HepG2 (cell line): ENCODE measurements around the gene ATP8B4. TPM values are rescaled to one million over a fixed set of nuclear protein-coding genes. Genes with fewer than 3 reads are reported as not detected.

Experiments
- ATAC-seq: fragments of 200-7000 bp; cut with Tn5 transposase; 3 replicates; pipeline ENCODE4 v1.9.1; 2020; ENCODE audit warnings: mild to moderate bottlenecking, moderate library complexity
- BruUV-seq: library from RNA; stranded (reverse); fragments of 400-500 nt; replicated peaks from 2 replicates; lab custom pipeline; 2021; lab: Mats Ljungman, UMichigan
- CTCF ChIA-PET: fragments of 300-600 bp; formaldehyde crosslinking; extraction: SDS; loops from one replicate; lab custom pipeline; 2021; ENCODE audit warnings: low total read pairs, inconsistent platforms, low intra/inter-chr PET ratio; lab: Yijun Ruan, JAX
- POLR2A ChIA-PET: fragments of 350-600 bp; sonication (Branson Sonifier 250); formaldehyde crosslinking; loops from one replicate; lab custom pipeline; 2020; ENCODE audit warnings: antibody characterized with exemption, inconsistent platforms; lab: Yijun Ruan, JAX
- DNase-seq: peaks from one replicate; pipeline ENCODE4 v3.0.0-alpha.2; 2015; ENCODE audit warnings: low spot score
- FAIRE-seq: peaks from 3 replicates; lab custom pipeline; 2011; peaks lifted over from hg19 to GRCh38; lab: Jason Lieb, UNC
- H2AFZ ChIP-seq: one replicate; pipeline ENCODE4 v1.6.1; 2011; ENCODE audit warnings: low read length, inconsistent platforms
- H3K27ac ChIP-seq: fragments of 300-600 bp; 3 replicates; pipeline ENCODE4 v1.8.0; 2011; ENCODE audit warnings: mixed run types, mild to moderate bottlenecking, mixed read lengths, low read length, inconsistent platforms; ENCODE audit not compliant: insufficient read depth; ENCODE audit errors: extremely low read length
- H3K27me3 ChIP-seq, 2 experiments: fragments of 200-600 bp in 1 of 2; 2 replicates in 1 of 2; 3 replicates in 1 of 2; pipeline versions ENCODE4 v1.6.0 to v1.8.0; 2011; ENCODE audit warnings: low read length in 2 of 2, mild to moderate bottlenecking in 2 of 2, moderate library complexity in 2 of 2, inconsistent platforms in 1 of 2; ENCODE audit not compliant: insufficient read depth in 2 of 2, control insufficient read depth in 1 of 2
- H3K36me3 ChIP-seq, 2 experiments: fragments of 200-600 bp in 1 of 2; replicated peaks in 1 of 2; 2 replicates in 1 of 2; 3 replicates in 1 of 2; pipeline versions ENCODE4 v1.5.1 to v1.8.0; 2011; ENCODE audit warnings: low read length in 2 of 2, inconsistent platforms in 1 of 2; ENCODE audit not compliant: insufficient read depth in 2 of 2, control insufficient read depth in 1 of 2
- H3K4me1 ChIP-seq: 2 replicates; pipeline ENCODE4 v1.5.1; 2012; ENCODE audit warnings: low read length, inconsistent platforms; ENCODE audit not compliant: insufficient read depth
- H3K4me2 ChIP-seq: 2 replicates; pipeline ENCODE4 v1.6.0; 2011; ENCODE audit warnings: low read depth, low read length, inconsistent platforms
- H3K4me3 ChIP-seq, 3 experiments: fragments of 200-600 bp in 1 of 3; sonication (generic), shearing (Covaris generic) in 1 of 3; replicated peaks in 1 of 3; 2 replicates each; pipeline ENCODE4 v1.5.1; 2011 to 2016; ENCODE audit warnings: low read length in 3 of 3, inconsistent platforms in 2 of 3, low read depth in 2 of 3, mild to moderate bottlenecking in 2 of 3, control low read depth in 1 of 3, mixed read lengths in 1 of 3; ENCODE audit not compliant: insufficient read depth in 1 of 3
- H3K79me2 ChIP-seq: one replicate; pipeline ENCODE4 v1.6.1; 2011; ENCODE audit warnings: low read length, inconsistent platforms; ENCODE audit not compliant: insufficient read depth
- H3K9ac ChIP-seq: 2 replicates; pipeline ENCODE4 v1.6.0; 2011; ENCODE audit warnings: mild to moderate bottlenecking, low read depth, low read length, inconsistent platforms; ENCODE audit not compliant: insufficient read depth
- H3K9me3 ChIP-seq: 2 replicates; pipeline ENCODE4 v1.5.1; 2012; ENCODE audit warnings: mild to moderate bottlenecking, low read length
- H4K20me1 ChIP-seq: 2 replicates; pipeline ENCODE4 v1.6.0; 2011; ENCODE audit warnings: inconsistent platforms, mild to moderate bottlenecking, low read length, moderate library complexity; ENCODE audit not compliant: insufficient read depth
- AKNA ChIP-seq: sonication (generic); formaldehyde crosslinking; IDR thresholded peaks from 2 replicates; pipeline ENCODE4 v1.4.0; 2020; ENCODE audit warnings: missing genetic modification reagents, borderline replicate concordance
- DNMT1 ChIP-seq: sonication (generic); formaldehyde crosslinking; IDR thresholded peaks from 2 replicates; pipeline ENCODE4 v1.5.1; 2020; ENCODE audit warnings: mild to moderate bottlenecking, missing genetic modification reagents
- GABPB1 ChIP-seq: IDR thresholded peaks from 2 replicates; pipeline ENCODE4 v1.6.1; 2016; ENCODE audit warnings: mild to moderate bottlenecking, missing genetic modification reagents, moderate library complexity, missing compliant biosample characterization
- PCBP2 ChIP-seq: fragments of 200-400 bp; formaldehyde crosslinking; optimal IDR thresholded peaks from 2 replicates; pipeline ENCODE3; 2018; ENCODE audit warnings: low read length, low read depth; ENCODE audit not compliant: poor library complexity, severe bottlenecking
- PLRG1 ChIP-seq: fragments of 450-650 bp; conservative IDR thresholded peaks from 2 replicates; pipeline ENCODE4 v1.6.1; 2016
- SOX5 ChIP-seq: IDR thresholded peaks from 2 replicates; pipeline ENCODE4 v1.6.1; 2016; ENCODE audit warnings: borderline replicate concordance
- TAF1 ChIP-seq: sonication (generic); formaldehyde crosslinking; IDR thresholded peaks from 2 replicates; pipeline ENCODE4 v1.4.0; 2020; ENCODE audit warnings: missing genetic modification reagents
- ZBTB44 ChIP-seq: sonication (generic); formaldehyde crosslinking; IDR thresholded peaks from 2 replicates; pipeline ENCODE4 v1.4.0; 2020; ENCODE audit warnings: missing genetic modification reagents
- ZNF33A ChIP-seq: sonication (generic); formaldehyde crosslinking; IDR thresholded peaks from 2 replicates; pipeline ENCODE4 v1.5.1; 2020; ENCODE audit warnings: missing genetic modification reagents, mild to moderate bottlenecking, moderate library complexity, borderline replicate concordance
- ZNF414 ChIP-seq: sonication (generic); formaldehyde crosslinking; IDR thresholded peaks from 2 replicates; pipeline ENCODE4 v1.5.0; 2020; ENCODE audit warnings: missing genetic modification reagents
- ZNF644 ChIP-seq: IDR thresholded peaks from 2 replicates; pipeline ENCODE4 v1.6.1; 2016; ENCODE audit warnings: low read depth
- ZNF792 ChIP-seq: IDR thresholded peaks from 2 replicates; pipeline ENCODE4 v1.6.1; 2016
- ZNF878 ChIP-seq: sonication (generic); formaldehyde crosslinking; IDR thresholded peaks from 2 replicates; pipeline ENCODE4 v1.8.1; 2023; ENCODE audit warnings: mild to moderate bottlenecking, missing genetic modification reagents, moderate library complexity
- WGBS: methylation state at CpG from one replicate; pipeline ENCODE4 v1.1.6; 2017; ENCODE audit warnings: low lambda C conversion rate; 5-methylcytosine and 5-hydroxymethylcytosine counted together
- in situ Hi-C: cut with HindIII; loops from 2 replicates; pipeline ENCODE4 v1.10.0; 2017; ENCODE audit warnings: low pct_unique_long_range_greater_than_20kb; ENCODE audit not compliant: extremely low pct_ligation_motif_present
- intact Hi-C: fragments of 100-400 bp; cut with micrococcal nuclease; formaldehyde crosslinking; loops from one replicate; pipeline ENCODE4 v1.10.0; 2022; ENCODE audit not compliant: unreplicated experiment
- polyA plus RNA-seq, 8 experiments: library from polyadenylated mRNA; depleted of rRNA in 3 of 8; stranded (reverse) in 7 of 8; unstranded in 1 of 8; fragments of >200 nt; fragmentation: Illumina TruSeq in 4 of 8; extraction: Trizol in 4 of 8; gene quantifications; 2 replicates each; pipeline versions ENCODE4 v1.2.1 to v1.2.3, GENCODE V29; 2011 to 2016; ENCODE audit warnings: low read depth in 4 of 8, missing spikeins in 1 of 8, mixed read lengths in 1 of 8; ENCODE audit not compliant: insufficient read depth in 1 of 8
- total RNA-seq, 5 experiments: library from RNA; depleted of rRNA; stranded (reverse); fragments of >200 nt; fragmentation: Illumina TruSeq; extraction: Trizol; gene quantifications; 2 replicates each; pipeline ENCODE4 v1.2.3, GENCODE V29; 2016; ENCODE audit warnings: low read depth in 1 of 5

ATP8B4 gene
- total and polyA plus RNA-seq, 2 of the 13 experiments (the other 11 are each of a cell fraction or from before 2014, with no cell fraction given), result 0.24 to 0.69 TPM

GRCh38 chr15:49902685-49903501 lies 216.1 kb downstream of the ATP8B4 start:
- H3K4me2 ChIP-seq, result no peak overlapping the region
- POLR2A ChIA-PET, result no interaction called here
- TF ChIP-seq ZNF644 (CRISPR knock-in tag) (no peak), AKNA (CRISPR knock-in tag) (no peak), ZNF414 (CRISPR knock-in tag) (no peak), DNMT1 (CRISPR knock-in tag) (no peak), PLRG1 (no peak), ZNF792 (CRISPR knock-in tag) (no peak), ZNF33A (no peak), ZBTB44 (CRISPR knock-in tag) (no peak), ZNF878 (CRISPR knock-in tag) (no peak), SOX5 (CRISPR knock-in tag) (no peak), GABPB1 (CRISPR knock-in tag) (no peak), PCBP2 (no peak), TAF1 (CRISPR knock-in tag) (no peak)

More at GRCh38 chr15:49902685-49903501, 216.1 kb downstream of the ATP8B4 start:
- ATAC-seq (no peak), DNase-seq (no peak), FAIRE-seq (no peak)
- intact Hi-C loops (no loop called here), in situ Hi-C loops (no loop called here)
- Histone ChIP-seq H3K4me1 (no peaks in the 10 kb centered on the region), H3K9ac (no peak overlapping the region), H4K20me1 (no peaks in the 10 kb centered on the region), H3K27me3 (no peaks in the 10 kb centered on the region), H3K9me3 (no peaks in the 10 kb centered on the region), H3K79me2 (no peaks in the 10 kb centered on the region), H3K36me3 (no peaks in the 10 kb centered on the region), H3K27ac (no peak overlapping the region), H3K4me3 (no peak overlapping the region), H2AFZ (no peak overlapping the region)
- no TSS peak for BruUV-seq
- 43% methylated on average over 7 of the region's 7 CpGs for WGBS
- CTCF ChIA-PET, result no interaction called here
